HepG2 (cell line): ENCODE data around the gene SYTL2. TPM values are rescaled to one million over a fixed set of nuclear protein-coding genes. Genes with fewer than 3 reads are reported as not detected.

Experiments
- ATAC-seq: fragments of 200-7000 bp; cut with Tn5 transposase; 3 replicates; pipeline ENCODE4 v1.9.1; 2020; ENCODE audit warnings: mild to moderate bottlenecking, moderate library complexity
- BruUV-seq: library from RNA; stranded (reverse); fragments of 400-500 nt; replicated peaks from 2 replicates; lab custom pipeline; 2021; lab: Mats Ljungman, UMichigan
- CTCF ChIA-PET: fragments of 300-600 bp; formaldehyde crosslinking; extraction: SDS; loops from one replicate; lab custom pipeline; 2021; ENCODE audit warnings: low total read pairs, inconsistent platforms, low intra/inter-chr PET ratio; lab: Yijun Ruan, JAX
- POLR2A ChIA-PET: fragments of 350-600 bp; sonication (Branson Sonifier 250); formaldehyde crosslinking; loops from one replicate; lab custom pipeline; 2020; ENCODE audit warnings: antibody characterized with exemption, inconsistent platforms; lab: Yijun Ruan, JAX
- DNase-seq: peaks from one replicate; pipeline ENCODE4 v3.0.0-alpha.2; 2015; ENCODE audit warnings: low spot score
- FAIRE-seq: peaks from 3 replicates; lab custom pipeline; 2011; peaks lifted over from hg19 to GRCh38; lab: Jason Lieb, UNC
- H2AFZ ChIP-seq: one replicate; pipeline ENCODE4 v1.6.1; 2011; ENCODE audit warnings: low read length, inconsistent platforms
- H3K27ac ChIP-seq: fragments of 300-600 bp; 3 replicates; pipeline ENCODE4 v1.8.0; 2011; ENCODE audit warnings: mixed run types, mild to moderate bottlenecking, mixed read lengths, low read length, inconsistent platforms; ENCODE audit not compliant: insufficient read depth; ENCODE audit errors: extremely low read length
- H3K27me3 ChIP-seq, 2 experiments: fragments of 200-600 bp in 1 of 2; 2 replicates in 1 of 2; 3 replicates in 1 of 2; pipeline versions ENCODE4 v1.6.0 to v1.8.0; 2011; ENCODE audit warnings: low read length in 2 of 2, mild to moderate bottlenecking in 2 of 2, moderate library complexity in 2 of 2, inconsistent platforms in 1 of 2; ENCODE audit not compliant: insufficient read depth in 2 of 2, control insufficient read depth in 1 of 2
- H3K36me3 ChIP-seq, 2 experiments: fragments of 200-600 bp in 1 of 2; replicated peaks in 1 of 2; 2 replicates in 1 of 2; 3 replicates in 1 of 2; pipeline versions ENCODE4 v1.5.1 to v1.8.0; 2011; ENCODE audit warnings: low read length in 2 of 2, inconsistent platforms in 1 of 2; ENCODE audit not compliant: insufficient read depth in 2 of 2, control insufficient read depth in 1 of 2
- H3K4me1 ChIP-seq: 2 replicates; pipeline ENCODE4 v1.5.1; 2012; ENCODE audit warnings: low read length, inconsistent platforms; ENCODE audit not compliant: insufficient read depth
- H3K4me2 ChIP-seq: 2 replicates; pipeline ENCODE4 v1.6.0; 2011; ENCODE audit warnings: low read depth, low read length, inconsistent platforms
- H3K4me3 ChIP-seq, 3 experiments: fragments of 200-600 bp in 1 of 3; sonication (generic), shearing (Covaris generic) in 1 of 3; replicated peaks in 1 of 3; 2 replicates each; pipeline ENCODE4 v1.5.1; 2011 to 2016; ENCODE audit warnings: low read length in 3 of 3, inconsistent platforms in 2 of 3, low read depth in 2 of 3, mild to moderate bottlenecking in 2 of 3, control low read depth in 1 of 3, mixed read lengths in 1 of 3; ENCODE audit not compliant: insufficient read depth in 1 of 3
- H3K79me2 ChIP-seq: one replicate; pipeline ENCODE4 v1.6.1; 2011; ENCODE audit warnings: low read length, inconsistent platforms; ENCODE audit not compliant: insufficient read depth
- H3K9ac ChIP-seq: 2 replicates; pipeline ENCODE4 v1.6.0; 2011; ENCODE audit warnings: mild to moderate bottlenecking, low read depth, low read length, inconsistent platforms; ENCODE audit not compliant: insufficient read depth
- H3K9me3 ChIP-seq: 2 replicates; pipeline ENCODE4 v1.5.1; 2012; ENCODE audit warnings: mild to moderate bottlenecking, low read length
- H4K20me1 ChIP-seq: 2 replicates; pipeline ENCODE4 v1.6.0; 2011; ENCODE audit warnings: inconsistent platforms, mild to moderate bottlenecking, low read length, moderate library complexity; ENCODE audit not compliant: insufficient read depth
- HMG20B ChIP-seq: conservative IDR thresholded peaks from 2 replicates; pipeline ENCODE4 v1.6.1; 2016; ENCODE audit warnings: missing genetic modification reagents, missing compliant biosample characterization
- KDM3A ChIP-seq: IDR thresholded peaks from 2 replicates; pipeline ENCODE4 v1.6.1; 2018; ENCODE audit warnings: low read depth, missing compliant biosample characterization
- ZNF468 ChIP-seq: sonication (generic); formaldehyde crosslinking; IDR thresholded peaks from 2 replicates; pipeline ENCODE4 v1.8.0; 2022; ENCODE audit warnings: mild to moderate bottlenecking, moderate library complexity, missing genetic modification reagents
- ZNF713 ChIP-seq: sonication (generic); formaldehyde crosslinking; IDR thresholded peaks from 2 replicates; pipeline ENCODE4 v1.4.0; 2020; ENCODE audit warnings: mild to moderate bottlenecking, missing genetic modification reagents
- ZNF776 ChIP-seq: sonication (generic); formaldehyde crosslinking; IDR thresholded peaks from 2 replicates; pipeline ENCODE4 v1.4.0; 2020; ENCODE audit warnings: mild to moderate bottlenecking, missing genetic modification reagents
- WGBS: methylation state at CpG from one replicate; pipeline ENCODE4 v1.1.6; 2017; ENCODE audit warnings: low lambda C conversion rate; 5-methylcytosine and 5-hydroxymethylcytosine counted together
- in situ Hi-C: cut with HindIII; loops from 2 replicates; pipeline ENCODE4 v1.10.0; 2017; ENCODE audit warnings: low pct_unique_long_range_greater_than_20kb; ENCODE audit not compliant: extremely low pct_ligation_motif_present
- intact Hi-C: fragments of 100-400 bp; cut with micrococcal nuclease; formaldehyde crosslinking; loops from one replicate; pipeline ENCODE4 v1.10.0; 2022; ENCODE audit not compliant: unreplicated experiment
- polyA plus RNA-seq, 8 experiments: library from polyadenylated mRNA; depleted of rRNA in 3 of 8; stranded (reverse) in 7 of 8; unstranded in 1 of 8; fragments of >200 nt; fragmentation: Illumina TruSeq in 4 of 8; extraction: Trizol in 4 of 8; gene quantifications; 2 replicates each; pipeline versions ENCODE4 v1.2.1 to v1.2.3, GENCODE V29; 2011 to 2016; ENCODE audit warnings: low read depth in 4 of 8, missing spikeins in 1 of 8, mixed read lengths in 1 of 8; ENCODE audit not compliant: insufficient read depth in 1 of 8
- total RNA-seq, 5 experiments: library from RNA; depleted of rRNA; stranded (reverse); fragments of >200 nt; fragmentation: Illumina TruSeq; extraction: Trizol; gene quantifications; 2 replicates each; pipeline ENCODE4 v1.2.3, GENCODE V29; 2016; ENCODE audit warnings: low read depth in 1 of 5
- TF ChIP-seq, protein P1 (sequence below): IDR thresholded peaks from 2 replicates; pipeline ENCODE4 v1.6.1; 2016; ENCODE audit warnings: low read depth, borderline replicate concordance
- TF ChIP-seq, protein P2 (sequence below): sonication (generic); formaldehyde crosslinking; IDR thresholded peaks from 2 replicates; pipeline ENCODE4 v1.4.0; 2020; ENCODE audit warnings: mild to moderate bottlenecking, missing genetic modification reagents

Gene SYTL2
- total and polyA plus RNA-seq, 2 of the 13 experiments (the other 11 are each of a cell fraction or from before 2014, with no cell fraction given), result 0.77 to 0.90 TPM

DNA sequence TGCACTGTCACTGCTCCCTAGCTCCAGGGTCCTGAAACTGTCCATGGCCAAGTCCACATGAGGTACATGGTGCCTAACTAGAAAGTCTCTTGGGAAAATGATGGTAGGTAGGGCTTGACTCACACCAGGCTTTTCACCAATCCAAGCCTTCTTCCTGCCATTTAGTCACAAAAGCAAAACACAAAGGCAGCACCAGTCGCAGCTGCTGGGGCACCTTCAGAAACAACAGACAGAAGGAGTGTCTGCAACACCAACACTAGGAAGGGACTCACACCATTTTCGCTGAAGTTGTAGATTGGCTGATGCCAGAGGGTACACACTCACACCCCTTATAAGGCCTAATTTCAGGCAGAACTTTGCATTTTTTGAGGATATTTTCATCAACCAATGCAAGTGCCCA is 55.7 kb downstream of the SYTL2 start:
- DNase-seq (no peak), ATAC-seq (no peak), FAIRE-seq (no peak)
- H3K4me1 ChIP-seq, result no peaks in the 10 kb centered on the region
- no peaks in the 10 kb centered on the region for H3K79me2 ChIP-seq
- intact Hi-C loops (no loop called here), in situ Hi-C loops (no loop called here)
- CTCF ChIA-PET, result no interaction called here
- H3K27ac ChIP-seq, result no peak overlapping the region
- BruUV-seq, result no TSS peak
- H2AFZ ChIP-seq, result no peak overlapping the region
- H3K4me2 ChIP-seq, result no peak overlapping the region
- H3K27me3 ChIP-seq, result no peaks in the 10 kb centered on the region
- POLR2A ChIA-PET, result no interaction called here
- no peak for TF ChIP-seq KDM3A (CRISPR knock-in tag)
- TF ChIP-seq ZNF713 (CRISPR knock-in tag), result no peak
- TF ChIP-seq, protein P1, sequence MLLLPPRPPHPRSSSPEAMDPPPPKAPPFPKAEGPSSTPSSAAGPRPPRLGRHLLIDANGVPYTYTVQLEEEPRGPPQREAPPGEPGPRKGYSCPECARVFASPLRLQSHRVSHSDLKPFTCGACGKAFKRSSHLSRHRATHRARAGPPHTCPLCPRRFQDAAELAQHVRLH (CRISPR knock-in tag), result no peak
- TF ChIP-seq ZNF468 (CRISPR knock-in tag), result no peak
- no peak for TF ChIP-seq ZNF776 (CRISPR knock-in tag)
- TF ChIP-seq HMG20B (CRISPR knock-in tag), result no peak
- TF ChIP-seq, protein P2, sequence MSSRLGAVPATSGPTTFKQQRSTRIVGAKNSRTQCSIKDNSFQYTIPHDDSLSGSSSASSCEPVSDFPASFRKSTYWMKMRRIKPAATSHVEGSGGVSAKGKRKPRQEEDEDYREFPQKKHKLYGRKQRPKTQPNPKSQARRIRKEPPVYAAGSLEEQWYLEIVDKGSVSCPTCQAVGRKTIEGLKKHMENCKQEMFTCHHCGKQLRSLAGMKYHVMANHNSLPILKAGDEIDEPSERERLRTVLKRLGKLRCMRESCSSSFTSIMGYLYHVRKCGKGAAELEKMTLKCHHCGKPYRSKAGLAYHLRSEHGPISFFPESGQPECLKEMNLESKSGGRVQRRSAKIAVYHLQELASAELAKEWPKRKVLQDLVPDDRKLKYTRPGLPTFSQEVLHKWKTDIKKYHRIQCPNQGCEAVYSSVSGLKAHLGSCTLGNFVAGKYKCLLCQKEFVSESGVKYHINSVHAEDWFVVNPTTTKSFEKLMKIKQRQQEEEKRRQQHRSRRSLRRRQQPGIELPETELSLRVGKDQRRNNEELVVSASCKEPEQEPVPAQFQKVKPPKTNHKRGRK, result no peak
- WGBS, result 48% methylated on average over 2 of the region's 2 CpGs
- no peak overlapping the region for H3K9ac ChIP-seq
- H3K36me3 ChIP-seq, result no peaks in the 10 kb centered on the region
- no peak overlapping the region for H3K4me3 ChIP-seq
- H4K20me1 ChIP-seq, result no peaks in the 10 kb centered on the region
- H3K9me3 ChIP-seq, result no peaks in the 10 kb centered on the region
